Activated CD4-positive, alpha-beta T cell treated with anti-CD3 and anti-CD28 coated beads, Interleukin-2, amount 10 ng/mL, durations not matched to agents 7 days and 5 days (primary cell): ENCODE data around the gene CEMP1. TPM values are rescaled to one million over a fixed set of nuclear protein-coding genes. Genes with fewer than 3 reads are reported as not detected.

Experiments used
- CTCF ChIA-PET: fragments of 350-600 bp; sonication (Branson Sonifier 250); formaldehyde crosslinking; loops from one replicate; lab custom pipeline; 2021; ENCODE audit warnings: antibody characterized with exemption; lab: Charles Lee
- POLR2A ChIA-PET: fragments of 350-600 bp; sonication (Branson Sonifier 250); formaldehyde crosslinking; loops from one replicate; lab custom pipeline; 2021; ENCODE audit warnings: antibody characterized with exemption; lab: Charles Lee
- DNase-seq: peaks from one replicate; pipeline ENCODE4 v3.0.0-alpha.2; 2020
- H3K27ac Mint-ChIP-seq: one replicate; pipeline ENCODE4 v1.8.0; 2021; ENCODE audit warnings: mild to moderate bottlenecking, moderate library complexity, mixed read lengths
- H3K27me3 Mint-ChIP-seq: one replicate; pipeline ENCODE4 v1.8.0; 2021; ENCODE audit warnings: mixed read lengths
- H3K36me3 Mint-ChIP-seq: one replicate; pipeline ENCODE4 v1.8.0; 2021; ENCODE audit warnings: low read depth, mixed read lengths
- H3K4me1 Mint-ChIP-seq: one replicate; pipeline ENCODE4 v1.8.0; 2021; ENCODE audit warnings: mixed read lengths
- H3K4me3 Mint-ChIP-seq: one replicate; pipeline ENCODE4 v1.8.0; 2021; ENCODE audit warnings: mild to moderate bottlenecking, moderate library complexity, mixed read lengths
- H3K9me3 Mint-ChIP-seq: one replicate; pipeline ENCODE4 v1.8.0; 2021; ENCODE audit warnings: mixed read lengths
- microRNA-seq: library from miRNA; unstranded; fragments of <30 nt; microRNA quantifications from one replicate; pipeline ENCODE4 v1.2.0, GENCODE V29; 2021; ENCODE audit warnings: borderline microRNAs expressed, borderline replicate concordance
- total RNA-seq, 2 experiments: library from RNA; stranded (reverse); gene quantifications; one replicate each; pipeline ENCODE4 v1.2.3, GENCODE V29; 2021

Gene CEMP1
- total RNA-seq, 2 experiments from 2014 or later, result 0.17 TPM; not detected in 1

- POLR2A ChIA-PET, result no interaction called here
- H3K4me1 Mint-ChIP-seq, result peaks cover 8% of the 10 kb centered on the region
- no peak for DNase-seq
- no peaks in the 10 kb centered on the region for H3K27me3 Mint-ChIP-seq
- no peaks in the 10 kb centered on the region for H3K36me3 Mint-ChIP-seq
- H3K9me3 Mint-ChIP-seq, result no peaks in the 10 kb centered on the region
- no peak overlapping the region for H3K4me3 Mint-ChIP-seq
- no peak overlapping the region for H3K27ac Mint-ChIP-seq
- CTCF ChIA-PET, result interaction anchor here (0.5 to 1.1 kb wide), 2 partner anchors 89 to 287 kb away, joined by 3 to 4 read pairs; no protein-coding TSS in a partner anchor
These were observed 49.0 kb downstream of the CEMP1 start for GRCh38 chr16:2482249-2482648.

- POLR2A ChIA-PET, result no interaction called here
- Mint-ChIP-seq H3K4me3 (no peak overlapping the region), H3K9me3 (no peaks in the 10 kb centered on the region), H3K27ac (no peak overlapping the region), H3K27me3 (peaks cover 3% of the 10 kb centered on the region), H3K4me1 (peaks cover 2% of the 10 kb centered on the region), H3K36me3 (no peaks in the 10 kb centered on the region)
- no peak for DNase-seq
- CTCF ChIA-PET, result interaction anchor here (0.5 to 1.1 kb wide), 2 partner anchors 88 to 287 kb away, joined by 3 to 4 read pairs; no protein-coding TSS in a partner anchor
These were observed 49.5 kb downstream of the CEMP1 start for GRCh38 chr16:2481676-2482075.

GRCh38 chr16:2480948-2481347, 50.3 kb downstream of the CEMP1 start:
- Mint-ChIP-seq H3K4me3 (no peak overlapping the region), H3K9me3 (no peaks in the 10 kb centered on the region), H3K4me1 (peaks cover 7% of the 10 kb centered on the region), H3K27me3 (peaks cover 5% of the 10 kb centered on the region), H3K36me3 (no peaks in the 10 kb centered on the region), H3K27ac (no peak overlapping the region)
- POLR2A ChIA-PET, result no interaction called here
- DNase-seq, result no peak
- CTCF ChIA-PET, result no interaction called here

Small RNA genes lying within 50 kb of the gene (microRNA-seq; reads per million reads assigned to microRNA genes)
- not detected for gene MIR3178

Other genes with a start within 250 kb of the CEMP1 start
- 1 to 10 TPM; 5.0 to 6.0 TPM for gene ABCA3, start 190.7 kb downstream of the CEMP1 start, total RNA-seq
- 100 to 1,000 TPM in 1 of 2 experiments, 10 to 100 TPM in 1; 99.3 to 101 TPM for gene CCNF, start 102.0 kb downstream of the CEMP1 start, total RNA-seq
- 10 to 100 TPM; 15.5 to 21.4 TPM for gene TEDC2, start 71.3 kb downstream of the CEMP1 start, total RNA-seq
- gene NTN3, start 60.1 kb downstream of the CEMP1 start, total RNA-seq, result not detected
- gene TBC1D24, start 56.3 kb downstream of the CEMP1 start, total RNA-seq, result 1 to 10 TPM; 8.1 TPM
- 100 to 1,000 TPM; 103 to 111 TPM for gene ATP6V0C, start 17.5 kb downstream of the CEMP1 start, total RNA-seq
- gene AMDHD2, start 11.0 kb downstream of the CEMP1 start, total RNA-seq, result 10 to 100 TPM; 45.8 to 60.7 TPM
- 10 to 100 TPM; 43.3 to 46.1 TPM for gene PDPK1, start 6.6 kb upstream of the CEMP1 start, total RNA-seq
- gene KCTD5, start 151.1 kb upstream of the CEMP1 start, total RNA-seq, result 10 to 100 TPM; 31.6 to 34.4 TPM
- 1 to 10 TPM; 1.5 to 1.7 TPM for gene PRSS27, start 188.8 kb upstream of the CEMP1 start, total RNA-seq
- gene SRRM2, start 221.2 kb upstream of the CEMP1 start, total RNA-seq, result 100 to 1,000 TPM; 512 to 565 TPM
- 100 to 1,000 TPM; 224 to 249 TPM for gene ELOB, start 245.9 kb upstream of the CEMP1 start, total RNA-seq